Effector CD4-positive, alpha-beta T cell (primary cell): ENCODE data around the gene DMD.
"Not testable (repeated sequence)": the region's sequence is repeated elsewhere in the genome, so short reads cannot be mapped to it uniquely, and the experiment has no call there.

Source experiments
- DNase-seq: peaks from one replicate; pipeline ENCODE4 v3.0.0-alpha.2; 2020

Gene DMD

DNA sequence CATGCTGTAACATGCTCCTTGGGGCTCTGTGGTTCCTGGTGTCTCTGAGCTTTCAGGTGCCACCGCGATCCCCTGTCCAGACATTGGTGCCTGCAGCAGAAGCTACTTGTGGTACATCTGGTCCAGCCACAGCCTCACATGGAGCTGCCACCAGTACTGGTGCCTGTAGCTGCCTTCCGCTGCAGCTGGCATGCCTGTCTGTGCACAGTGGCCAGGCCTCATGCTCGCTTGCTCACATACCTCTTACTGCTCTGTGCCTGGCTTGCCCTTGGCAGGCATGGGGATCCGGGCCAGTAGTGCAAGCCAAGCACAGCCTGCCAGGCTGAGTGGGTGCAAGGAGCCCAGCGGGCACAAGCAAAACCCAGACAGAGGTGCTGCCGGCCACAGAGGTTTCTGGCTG lies 618.6 kb downstream of the DMD start:
- DNase-seq: no peak

DNA sequence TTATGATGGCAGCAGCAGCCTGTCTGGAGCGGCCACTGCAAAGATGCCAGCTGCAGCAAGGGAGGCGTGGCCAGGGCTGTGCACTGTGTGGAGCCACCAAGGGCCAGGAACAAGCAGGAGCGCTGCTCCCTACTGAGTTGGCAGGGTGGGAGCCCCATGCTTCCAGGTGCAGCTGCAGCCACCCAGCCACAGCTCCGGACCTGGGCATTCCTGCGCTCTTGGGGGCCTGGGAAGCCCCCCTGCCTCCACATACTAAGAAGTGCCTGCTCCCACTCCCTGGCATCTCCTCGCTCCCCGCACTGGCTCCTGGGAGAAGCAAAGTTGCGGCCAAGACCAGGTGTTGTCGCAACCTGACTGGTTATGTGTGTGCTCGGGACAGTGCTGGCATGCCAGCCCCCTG lies 619.8 kb downstream of the DMD start:
- no peak for DNase-seq

- no peak for DNase-seq
Observed at GRCh38 chrX:32582729-32583128, 628.6 kb downstream of the DMD start.

- DNase-seq: no peak
Observed at GRCh38 chrX:32576885-32577284, 634.5 kb downstream of the DMD start.

GRCh38 chrX:32572644-32573043 lies 638.7 kb downstream of the DMD start:
- DNase-seq: no peak

GRCh38 chrX:32571579-32571978 lies 639.8 kb downstream of the DMD start:
- DNase-seq: no peak

- DNase-seq: no peak
Observed at GRCh38 chrX:32562261-32562660, 649.1 kb downstream of the DMD start.

GRCh38 chrX:32545101-32545500 lies 666.2 kb downstream of the DMD start:
- no peak for DNase-seq

GRCh38 chrX:32538554-32538953 lies 672.8 kb downstream of the DMD start:
- no peak for DNase-seq

DNA sequence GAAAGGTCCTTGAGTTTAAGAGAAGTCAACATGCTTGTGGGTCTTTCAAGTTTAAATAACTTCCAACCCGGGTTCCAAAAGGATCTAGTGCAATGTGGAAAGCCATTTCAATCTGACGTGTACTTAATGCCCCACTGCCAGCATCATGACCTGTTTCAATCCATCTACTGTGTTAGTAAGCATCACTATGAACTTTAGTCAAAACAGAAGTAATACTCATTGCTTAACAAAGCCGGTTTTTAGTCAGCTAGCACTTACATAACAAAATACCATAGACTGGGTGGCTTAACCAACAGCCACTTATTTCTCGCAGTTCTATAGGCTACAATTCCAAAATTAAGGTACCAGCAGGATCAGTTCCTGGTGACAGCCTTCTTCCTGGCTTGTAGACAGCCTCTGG lies 677.5 kb downstream of the DMD start:
- DNase-seq: no peak

GRCh38 chrX:32532262-32532661 lies 679.1 kb downstream of the DMD start:
- DNase-seq: no peak

- no peak for DNase-seq
Observed at GRCh38 chrX:32530802-32531403, 680.4 kb downstream of the DMD start.

DNA sequence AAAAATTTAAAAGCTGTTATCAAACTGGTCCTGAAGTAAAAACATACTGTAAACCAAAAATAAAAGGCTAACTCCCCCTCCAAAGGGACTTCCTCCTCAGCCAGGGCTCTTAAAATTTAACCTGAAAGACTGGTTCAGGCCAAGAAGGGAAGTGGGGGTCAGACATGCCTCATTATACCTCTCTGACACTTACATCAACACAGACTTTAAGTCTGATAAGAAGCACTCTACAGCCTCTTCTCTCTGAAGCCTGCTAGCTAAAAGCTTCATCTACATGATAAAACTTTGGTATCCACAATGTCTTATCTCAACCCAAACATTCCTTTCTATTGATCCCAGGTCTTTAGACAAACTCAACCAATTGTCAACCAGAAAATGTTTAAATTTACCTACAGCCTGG lies 682.9 kb downstream of the DMD start:
- not testable (repeated sequence) for DNase-seq

DNA sequence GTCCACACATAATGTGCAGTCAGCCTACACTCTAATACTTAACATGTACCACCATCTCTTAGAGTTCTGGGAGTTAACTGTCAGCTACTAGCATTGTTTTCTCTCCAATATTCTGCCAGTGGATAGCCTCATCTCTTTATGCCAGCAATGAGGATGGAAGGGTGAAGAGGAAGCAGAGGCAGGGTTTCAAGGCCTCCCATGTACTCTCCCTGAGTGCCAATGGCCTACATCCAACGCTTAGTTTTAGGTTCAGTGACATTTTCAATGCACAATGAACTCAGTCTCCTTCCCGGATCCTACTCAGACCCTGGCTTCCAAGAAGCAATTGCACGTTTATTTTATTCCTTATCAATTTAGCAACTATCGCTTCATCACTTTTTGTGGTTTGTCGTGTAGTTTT lies 686.1 kb downstream of the DMD start:
- DNase-seq: no peak

DNA sequence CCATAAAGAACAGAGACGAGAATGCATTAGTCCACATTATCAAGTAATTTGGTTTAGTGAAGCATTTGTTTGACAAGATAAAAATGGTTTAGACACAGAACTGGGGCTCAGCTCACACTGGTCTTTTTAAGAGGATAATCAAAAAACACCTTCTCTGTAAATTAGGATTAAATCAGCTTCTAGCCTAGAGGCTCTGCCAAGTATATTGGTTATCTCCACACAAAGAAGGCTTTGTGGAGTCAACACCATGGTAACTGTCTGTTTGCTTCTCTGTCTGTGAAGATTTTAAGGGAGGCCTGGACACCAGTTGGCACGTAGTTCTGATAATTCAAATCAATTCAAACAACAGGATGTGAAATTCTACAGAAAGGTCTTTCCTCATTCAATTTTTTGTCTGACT lies 687.0 kb downstream of the DMD start:
- no peak for DNase-seq

DNA sequence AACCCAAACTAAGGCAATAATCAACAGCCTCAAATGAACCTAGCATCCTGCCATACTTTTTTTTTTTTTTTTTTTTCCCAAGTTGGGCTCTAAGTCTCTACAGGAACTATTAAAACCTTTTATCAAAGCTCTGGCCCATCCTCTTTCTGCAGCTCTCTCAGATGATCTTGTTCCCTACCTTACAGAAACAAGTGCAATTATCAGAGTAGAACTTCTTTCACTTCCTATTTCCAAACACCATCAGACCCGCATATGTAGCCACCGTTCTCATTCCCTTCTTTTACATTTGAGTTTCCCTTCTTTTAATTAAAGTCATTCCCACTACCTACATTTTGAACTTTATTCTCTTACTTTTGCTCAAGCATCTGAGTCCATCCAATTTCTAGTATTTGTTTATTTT lies 690.6 kb downstream of the DMD start:
- no peak for DNase-seq

GRCh38 chrX:32514986-32515385 lies 696.4 kb downstream of the DMD start:
- no peak for DNase-seq

- DNase-seq: no peak
Observed at GRCh38 chrX:32501606-32502005, 709.7 kb downstream of the DMD start.

GRCh38 chrX:32496671-32497070 lies 714.7 kb downstream of the DMD start:
- DNase-seq: no peak

- no peak for DNase-seq
Observed at GRCh38 chrX:32495855-32496254, 715.5 kb downstream of the DMD start.

DNA sequence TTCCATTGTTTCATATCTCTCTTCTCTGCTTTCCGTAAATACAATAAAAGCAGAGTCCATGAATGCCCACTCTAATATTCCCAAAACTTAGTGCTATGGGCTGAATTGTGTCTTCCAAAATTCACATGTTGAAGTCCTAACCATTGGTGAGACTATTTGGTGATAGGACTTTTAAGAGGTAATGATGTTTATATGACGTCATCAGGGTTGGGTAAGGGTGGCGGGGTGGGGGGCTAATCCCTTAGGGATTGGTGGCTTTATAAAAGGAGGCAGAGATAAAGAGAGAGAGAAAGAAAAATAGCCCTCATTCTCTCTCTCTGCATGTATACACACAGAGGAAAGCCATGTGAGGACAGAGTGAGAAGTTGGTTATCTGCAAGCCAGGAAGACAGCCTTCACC lies 722.2 kb downstream of the DMD start:
- no peak for DNase-seq

- DNase-seq: no peak
Observed at GRCh38 chrX:32483534-32484136, 727.7 kb downstream of the DMD start.

- no peak for DNase-seq
Observed at GRCh38 chrX:32480019-32480418, 731.3 kb downstream of the DMD start.

DNA sequence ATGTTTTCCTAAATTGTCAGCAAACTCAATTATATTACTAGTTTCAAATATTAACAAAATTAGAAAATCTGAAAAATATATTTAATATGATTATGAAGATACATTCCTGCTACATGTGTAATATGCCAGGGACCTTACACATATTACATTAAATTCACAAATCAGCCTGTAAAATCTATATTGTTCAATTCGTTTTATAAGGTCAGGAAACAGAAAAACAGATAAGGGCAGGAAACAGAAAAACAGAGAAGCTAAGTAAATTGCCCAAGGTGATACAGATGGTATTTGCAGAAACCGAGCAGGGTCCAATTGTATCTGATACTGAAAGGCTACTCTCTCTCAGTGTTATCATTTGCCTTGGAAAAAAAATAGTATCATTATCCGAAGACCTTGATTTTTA lies 739.0 kb downstream of the DMD start:
- DNase-seq: no peak

GRCh38 chrX:32455704-32456103 lies 755.6 kb downstream of the DMD start:
- DNase-seq: no peak
